CD14-positive monocyte (primary cell): Measurements from ENCODE around the gene NEIL1. TPM values are rescaled to one million over a fixed set of nuclear protein-coding genes. Genes with fewer than 3 reads are reported as not detected.

ENCODE experiments used
- DNase-seq, 3 donors: peaks; one replicate each; pipeline ENCODE4 v3.0.0-alpha.2; 2011 to 2022
- H2AFZ ChIP-seq: 2 replicates; pipeline ENCODE4 v1.6.0; 2012; ENCODE audit warnings: mild to moderate bottlenecking, low read depth, low read length, inconsistent platforms; ENCODE audit not compliant: insufficient read depth, poor library complexity, severe bottlenecking
- H3K27ac ChIP-seq, 2 donors: 1 replicate in 1 of 2; 2 replicates in 1 of 2; pipeline ENCODE4 v1.5.1; 2012 to 2013; ENCODE audit warnings: low read length in 2 of 2, control low read depth in 1 of 2, inconsistent platforms in 1 of 2, low read depth in 1 of 2, mild to moderate bottlenecking in 1 of 2
- H3K27me3 ChIP-seq, 2 donors: one replicate each; pipeline versions ENCODE4 v1.6.0 to v1.6.1; 2011 to 2013; ENCODE audit warnings: low read length in 2 of 2; ENCODE audit not compliant: control insufficient read depth in 2 of 2, insufficient read depth in 2 of 2
- H3K36me3 ChIP-seq, 2 donors: replicated peaks in 1 of 2; 1 replicate in 1 of 2; 2 replicates in 1 of 2; pipeline versions ENCODE4 v1.5.1 to v1.6.1; 2012 to 2013; ENCODE audit warnings: low read length in 2 of 2, control low read depth in 1 of 2, inconsistent platforms in 1 of 2, mild to moderate bottlenecking in 1 of 2; ENCODE audit not compliant: insufficient read depth in 2 of 2, control insufficient read depth in 1 of 2
- H3K4me1 ChIP-seq, 2 donors: 1 replicate in 1 of 2; 2 replicates in 1 of 2; pipeline versions ENCODE4 v1.5.1 to v1.6.1; 2012 to 2013; ENCODE audit warnings: low read length in 2 of 2, control low read depth in 1 of 2, inconsistent platforms in 1 of 2, mild to moderate bottlenecking in 1 of 2, moderate library complexity in 1 of 2; ENCODE audit not compliant: insufficient read depth in 2 of 2, control insufficient read depth in 1 of 2
- H3K4me2 ChIP-seq: replicated peaks from 2 replicates; pipeline ENCODE3; 2012; ENCODE audit warnings: low read length, moderate library complexity, mild to moderate bottlenecking; ENCODE audit not compliant: poor library complexity, severe bottlenecking; ENCODE audit errors: extremely low read depth
- H3K4me3 ChIP-seq, 3 experiments: fragments of 200-600 bp in 1 of 3; sonication (generic) in 1 of 3; replicated peaks in 1 of 3; 1 replicate in 2 of 3; 2 replicates in 1 of 3; pipeline ENCODE4 v1.5.1; 2011 to 2013; ENCODE audit warnings: low read length in 3 of 3, mild to moderate bottlenecking in 3 of 3, control low read depth in 2 of 3, low read depth in 2 of 3, inconsistent platforms in 1 of 3, moderate library complexity in 1 of 3
- H3K79me2 ChIP-seq: 2 replicates; pipeline ENCODE4 v1.6.0; 2012; ENCODE audit warnings: mild to moderate bottlenecking, control low read depth, inconsistent platforms, low read length, moderate library complexity; ENCODE audit not compliant: insufficient read depth
- H3K9ac ChIP-seq: 2 replicates; pipeline ENCODE4 v1.6.0; 2017; ENCODE audit warnings: low read length, mild to moderate bottlenecking; ENCODE audit not compliant: insufficient read depth, poor library complexity, severe bottlenecking
- H3K9me3 ChIP-seq, 2 donors: replicated peaks in 1 of 2; 1 replicate in 1 of 2; 2 replicates in 1 of 2; pipeline versions ENCODE4 v1.5.1 to v1.6.1; 2012 to 2013; ENCODE audit warnings: low read length in 2 of 2, control low read depth in 1 of 2; ENCODE audit not compliant: control insufficient read depth in 1 of 2, insufficient read depth in 1 of 2
- H4K20me1 ChIP-seq: 2 replicates; pipeline ENCODE4 v1.6.0; 2012; ENCODE audit warnings: mild to moderate bottlenecking, low read length, control low read depth, moderate library complexity; ENCODE audit not compliant: insufficient read depth
- H3K27ac Mint-ChIP-seq, 7 donors: one replicate each; pipeline ENCODE4 v1.8.0; 2020; ENCODE audit warnings: mild to moderate bottlenecking in 7 of 7, mixed read lengths in 7 of 7, moderate library complexity in 6 of 7, inconsistent platforms in 2 of 7
- H3K27me3 Mint-ChIP-seq, 3 donors: one replicate each; pipeline ENCODE4 v1.8.0; 2021 to 2022; ENCODE audit warnings: low read depth in 3 of 3, mild to moderate bottlenecking in 3 of 3, mixed read lengths in 3 of 3, moderate library complexity in 3 of 3, inconsistent platforms in 1 of 3
- H3K36me3 Mint-ChIP-seq, 2 donors: one replicate each; pipeline ENCODE4 v1.8.0; 2020; ENCODE audit warnings: mixed read lengths in 2 of 2, inconsistent platforms in 1 of 2, mild to moderate bottlenecking in 1 of 2
- H3K4me1 Mint-ChIP-seq: one replicate; pipeline ENCODE4 v1.8.0; 2020; ENCODE audit warnings: mild to moderate bottlenecking, mixed read lengths
- H3K4me3 Mint-ChIP-seq, 2 donors: one replicate each; pipeline ENCODE4 v1.8.0; 2020; ENCODE audit warnings: mild to moderate bottlenecking in 2 of 2, mixed read lengths in 2 of 2, moderate library complexity in 1 of 2
- H3K9me3 Mint-ChIP-seq, 7 donors: one replicate each; pipeline ENCODE4 v1.8.0; 2020 to 2022; ENCODE audit warnings: mixed read lengths in 7 of 7, mild to moderate bottlenecking in 6 of 7, moderate library complexity in 6 of 7, inconsistent platforms in 2 of 7
- WGBS: methylation state at CpG from one replicate; pipeline ENCODE4 v1.1.5; 2013; ENCODE audit warnings: missing lambda C conversion rate; ENCODE audit not compliant: insufficient coverage; 5-methylcytosine and 5-hydroxymethylcytosine counted together
- intact Hi-C, 2 donors: fragments of 100-400 bp; cut with micrococcal nuclease; formaldehyde crosslinking; loops; one replicate each; pipeline versions ENCODE4 v1.15.0 to v1.15.1; 2023
- polyA plus RNA-seq, 3 donors: library from polyadenylated mRNA; depleted of rRNA in 1 of 3; unstranded in 2 of 3; stranded (reverse) in 1 of 3; fragments of 300-500 nt in 2 of 3; fragments of >200 nt in 1 of 3; fragmentation: Illumina TruSeq in 2 of 3; gene quantifications; 1 replicate in 2 of 3; 2 replicates in 1 of 3; pipeline ENCODE4 v1.2.3, GENCODE V29; 2012 to 2021
- TF ChIP-seq, protein P1 (sequence below): fragments of 200-600 bp; IDR thresholded peaks from one replicate; pipeline ENCODE4 v1.8.0; 2022; ENCODE audit warnings: antibody characterized with exemption, mild to moderate bottlenecking

The NEIL1 gene
- polyA plus RNA-seq, 3 donors = 0.52 to 6.7 (median 0.53) TPM

DNA sequence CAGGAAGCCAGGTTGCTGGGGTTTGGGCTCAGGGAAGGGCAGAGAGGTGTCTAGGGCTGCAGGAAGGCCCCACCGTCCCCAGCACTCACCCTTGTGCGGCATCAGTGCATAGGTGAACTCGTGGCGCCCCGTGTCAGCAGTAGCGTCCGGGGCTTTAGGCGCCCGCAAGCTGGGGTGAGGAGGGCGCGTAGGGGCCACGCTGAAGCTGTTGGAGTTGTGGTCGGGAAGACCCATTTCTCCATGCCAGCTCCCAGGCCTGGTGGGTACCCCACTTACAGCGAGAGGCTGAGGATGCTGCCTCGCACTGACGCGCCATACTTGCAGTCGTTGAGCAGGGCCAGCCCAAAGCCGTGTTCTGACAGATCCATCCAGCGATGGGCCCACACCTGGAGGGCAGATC lies 9.7 kb downstream of the NEIL1 start:
- H4K20me1 ChIP-seq = peaks cover 23% of the 10 kb centered on the region
- no peak overlapping the region for H3K4me2 ChIP-seq
- H3K9ac ChIP-seq = no peak overlapping the region
- H3K4me3 ChIP-seq = no peak overlapping the region
- H3K36me3 Mint-ChIP-seq = peaks cover 51 to 75% of the 10 kb centered on the region in 2 donors
- no peak overlapping the region for H3K4me3 Mint-ChIP-seq
- peaks cover 0 to 4% (median 2%) of the 10 kb centered on the region in 3 donors for H3K27me3 Mint-ChIP-seq
- no peaks in the 10 kb centered on the region for H3K27me3 ChIP-seq
- no peaks in the 10 kb centered on the region for H3K9me3 ChIP-seq
- no peaks in the 10 kb centered on the region for H3K4me1 ChIP-seq
- no peak overlapping the region for H2AFZ ChIP-seq
- 96% methylated on average over 19 of the region's 20 CpGs for WGBS
- no peak overlapping the region for H3K27ac Mint-ChIP-seq
- DNase-seq = no peak
- H3K27ac ChIP-seq = no peak overlapping the region
- peaks cover 7% of the 10 kb centered on the region for H3K4me1 Mint-ChIP-seq
- H3K36me3 ChIP-seq = peaks cover 51 to 76% of the 10 kb centered on the region in 2 donors
- H3K9me3 Mint-ChIP-seq = no peaks in the 10 kb centered on the region
- intact Hi-C loops = no loop called here
- TF ChIP-seq, protein P1, sequence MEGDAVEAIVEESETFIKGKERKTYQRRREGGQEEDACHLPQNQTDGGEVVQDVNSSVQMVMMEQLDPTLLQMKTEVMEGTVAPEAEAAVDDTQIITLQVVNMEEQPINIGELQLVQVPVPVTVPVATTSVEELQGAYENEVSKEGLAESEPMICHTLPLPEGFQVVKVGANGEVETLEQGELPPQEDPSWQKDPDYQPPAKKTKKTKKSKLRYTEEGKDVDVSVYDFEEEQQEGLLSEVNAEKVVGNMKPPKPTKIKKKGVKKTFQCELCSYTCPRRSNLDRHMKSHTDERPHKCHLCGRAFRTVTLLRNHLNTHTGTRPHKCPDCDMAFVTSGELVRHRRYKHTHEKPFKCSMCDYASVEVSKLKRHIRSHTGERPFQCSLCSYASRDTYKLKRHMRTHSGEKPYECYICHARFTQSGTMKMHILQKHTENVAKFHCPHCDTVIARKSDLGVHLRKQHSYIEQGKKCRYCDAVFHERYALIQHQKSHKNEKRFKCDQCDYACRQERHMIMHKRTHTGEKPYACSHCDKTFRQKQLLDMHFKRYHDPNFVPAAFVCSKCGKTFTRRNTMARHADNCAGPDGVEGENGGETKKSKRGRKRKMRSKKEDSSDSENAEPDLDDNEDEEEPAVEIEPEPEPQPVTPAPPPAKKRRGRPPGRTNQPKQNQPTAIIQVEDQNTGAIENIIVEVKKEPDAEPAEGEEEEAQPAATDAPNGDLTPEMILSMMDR = no peak
- H3K79me2 ChIP-seq = no peaks in the 10 kb centered on the region

- H3K4me3 Mint-ChIP-seq = no peak overlapping the region
- Histone ChIP-seq H3K9me3 (no peaks in the 10 kb centered on the region), H3K4me1 (no peaks in the 10 kb centered on the region), H3K4me2 (no peak overlapping the region), H3K9ac (no peak overlapping the region), H3K4me3 (no peak overlapping the region), H2AFZ (no peak overlapping the region), H3K36me3 (peaks cover 67 to 92% of the 10 kb centered on the region in 2 donors), H3K79me2 (no peaks in the 10 kb centered on the region), H3K27me3 (no peaks in the 10 kb centered on the region), H3K27ac (no peak overlapping the region), H4K20me1 (peaks cover 24% of the 10 kb centered on the region)
- intact Hi-C loops = no loop called here
- TF ChIP-seq, protein P1 = no peak
- 90% methylated on average over 11 of the region's 17 CpGs for WGBS
- H3K36me3 Mint-ChIP-seq = peaks cover 58 to 89% of the 10 kb centered on the region in 2 donors
- H3K9me3 Mint-ChIP-seq = no peaks in the 10 kb centered on the region
- no peak for DNase-seq
- no peak overlapping the region for H3K27ac Mint-ChIP-seq
- H3K4me1 Mint-ChIP-seq = no peaks in the 10 kb centered on the region
- H3K27me3 Mint-ChIP-seq = peaks cover 0 to 4% (median 2%) of the 10 kb centered on the region in 3 donors
Measured at GRCh38 chr15:75357976-75358673, 11.3 kb downstream of the NEIL1 start.
